ENCODE measurements around the gene TFPI.

Gene TFPI

GRCh38 chr2:187502467-187502866 lies 51.8 kb downstream of the TFPI start:
- H3K4me1 ChIP-seq (ENCODE audit: control insufficient read depth, insufficient read depth, low read length): peaks cover 47% of the 10 kb centered on the region
- no peaks in the 10 kb centered on the region for H3K27me3 ChIP-seq (ENCODE audit: control insufficient read depth, insufficient read depth, low read length)
- no peak overlapping the region for H3K9ac ChIP-seq (ENCODE audit: low read length)
- H3K4me3 ChIP-seq (ENCODE audit: low read depth, low read length): no peak overlapping the region
- H3K36me3 ChIP-seq (ENCODE audit: control insufficient read depth, insufficient read depth, low read length): no peaks in the 10 kb centered on the region
- H3K9me3 ChIP-seq (ENCODE audit: control insufficient read depth, insufficient read depth, low read depth, low read length): 0 out of 2 replicates have a peak, but pooled peaks cover 4% of the 10 kb centered on the region
- no peak overlapping the region for H3K27ac ChIP-seq (ENCODE audit: low read depth, low read length)

- Histone ChIP-seq H3K4me3 (ENCODE audit: low read depth, low read length) (no peak overlapping the region), H3K4me1 (ENCODE audit: control insufficient read depth, insufficient read depth, low read length) (peaks cover 47% of the 10 kb centered on the region), H3K9ac (ENCODE audit: low read length) (no peak overlapping the region), H3K36me3 (ENCODE audit: control insufficient read depth, insufficient read depth, low read length) (no peaks in the 10 kb centered on the region), H3K27me3 (ENCODE audit: control insufficient read depth, insufficient read depth, low read length) (no peaks in the 10 kb centered on the region), H3K9me3 (ENCODE audit: control insufficient read depth, insufficient read depth, low read depth, low read length) (no peaks in the 10 kb centered on the region), H3K27ac (ENCODE audit: low read depth, low read length) (no peak overlapping the region)
These were observed 53.5 kb downstream of the TFPI start for GRCh38 chr2:187500585-187501359.

GRCh38 chr2:187499941-187500532 lies 54.2 kb downstream of the TFPI start:
- Histone ChIP-seq H3K27me3 (ENCODE audit: control insufficient read depth, insufficient read depth, low read length) (no peaks in the 10 kb centered on the region), H3K9me3 (ENCODE audit: control insufficient read depth, insufficient read depth, low read depth, low read length) (no peaks in the 10 kb centered on the region), H3K4me1 (ENCODE audit: control insufficient read depth, insufficient read depth, low read length) (peaks cover 44% of the 10 kb centered on the region), H3K4me3 (ENCODE audit: low read depth, low read length) (no peak overlapping the region), H3K27ac (ENCODE audit: low read depth, low read length) (no peak overlapping the region), H3K36me3 (ENCODE audit: control insufficient read depth, insufficient read depth, low read length) (no peaks in the 10 kb centered on the region), H3K9ac (ENCODE audit: low read length) (no peak overlapping the region)

GRCh38 chr2:187497858-187498463 lies 56.3 kb downstream of the TFPI start:
- peaks cover 16% of the 10 kb centered on the region for H3K9me3 ChIP-seq (ENCODE audit: control insufficient read depth, insufficient read depth, low read depth, low read length)
- H3K27ac ChIP-seq (ENCODE audit: low read depth, low read length): no peak overlapping the region
- H3K4me3 ChIP-seq (ENCODE audit: low read depth, low read length): no peak overlapping the region
- H3K27me3 ChIP-seq (ENCODE audit: control insufficient read depth, insufficient read depth, low read length): no peaks in the 10 kb centered on the region
- 0 out of 2 replicates have a peak, but pooled peaks cover 2% of the 10 kb centered on the region for H3K36me3 ChIP-seq (ENCODE audit: control insufficient read depth, insufficient read depth, low read length)
- no peak overlapping the region for H3K9ac ChIP-seq (ENCODE audit: low read length)
- H3K4me1 ChIP-seq (ENCODE audit: control insufficient read depth, insufficient read depth, low read length): peaks cover 26% of the 10 kb centered on the region

GRCh38 chr2:187497140-187497539 lies 57.1 kb downstream of the TFPI start:
- 0 out of 2 replicates have a peak, but pooled peaks cover 5% of the 10 kb centered on the region for H3K36me3 ChIP-seq (ENCODE audit: control insufficient read depth, insufficient read depth, low read length)
- no peaks in the 10 kb centered on the region for H3K27me3 ChIP-seq (ENCODE audit: control insufficient read depth, insufficient read depth, low read length)
- no peak overlapping the region for H3K27ac ChIP-seq (ENCODE audit: low read depth, low read length)
- peaks cover 18% of the 10 kb centered on the region for H3K4me1 ChIP-seq (ENCODE audit: control insufficient read depth, insufficient read depth, low read length)
- no peak overlapping the region for H3K9ac ChIP-seq (ENCODE audit: low read length)
- H3K9me3 ChIP-seq (ENCODE audit: control insufficient read depth, insufficient read depth, low read depth, low read length): peaks cover 22% of the 10 kb centered on the region
- no peak overlapping the region for H3K4me3 ChIP-seq (ENCODE audit: low read depth, low read length)

- H3K4me3 ChIP-seq (ENCODE audit: low read depth, low read length): no peak overlapping the region
- peaks cover 28% of the 10 kb centered on the region for H3K9me3 ChIP-seq (ENCODE audit: control insufficient read depth, insufficient read depth, low read depth, low read length)
- no peaks in the 10 kb centered on the region for H3K27me3 ChIP-seq (ENCODE audit: control insufficient read depth, insufficient read depth, low read length)
- peaks cover 3% of the 10 kb centered on the region; the same call in 1 of the 2 replicates for H3K4me1 ChIP-seq (ENCODE audit: control insufficient read depth, insufficient read depth, low read length)
- 0 out of 2 replicates have a peak, but pooled peaks cover 5% of the 10 kb centered on the region for H3K36me3 ChIP-seq (ENCODE audit: control insufficient read depth, insufficient read depth, low read length)
- no peak overlapping the region for H3K27ac ChIP-seq (ENCODE audit: low read depth, low read length)
- no peak overlapping the region for H3K9ac ChIP-seq (ENCODE audit: low read length)
These were observed 58.9 kb downstream of the TFPI start for GRCh38 chr2:187495324-187495723.

GRCh38 chr2:187493877-187494568 lies 60.2 kb downstream of the TFPI start:
- H3K4me3 ChIP-seq (ENCODE audit: low read depth, low read length): no peak overlapping the region
- no peaks in the 10 kb centered on the region for H3K4me1 ChIP-seq (ENCODE audit: control insufficient read depth, insufficient read depth, low read length)
- no peak overlapping the region for H3K27ac ChIP-seq (ENCODE audit: low read depth, low read length)
- no peaks in the 10 kb centered on the region for H3K27me3 ChIP-seq (ENCODE audit: control insufficient read depth, insufficient read depth, low read length)
- H3K36me3 ChIP-seq (ENCODE audit: control insufficient read depth, insufficient read depth, low read length): 0 out of 2 replicates have a peak, but pooled peaks cover 5% of the 10 kb centered on the region
- peaks cover 28% of the 10 kb centered on the region for H3K9me3 ChIP-seq (ENCODE audit: control insufficient read depth, insufficient read depth, low read depth, low read length)
- H3K9ac ChIP-seq (ENCODE audit: low read length): no peak overlapping the region

GRCh38 chr2:187493180-187493579 lies 61.1 kb downstream of the TFPI start:
- H3K9ac ChIP-seq (ENCODE audit: low read length): no peak overlapping the region
- H3K9me3 ChIP-seq (ENCODE audit: control insufficient read depth, insufficient read depth, low read depth, low read length): peaks cover 28% of the 10 kb centered on the region
- H3K4me1 ChIP-seq (ENCODE audit: control insufficient read depth, insufficient read depth, low read length): no peaks in the 10 kb centered on the region
- no peaks in the 10 kb centered on the region for H3K27me3 ChIP-seq (ENCODE audit: control insufficient read depth, insufficient read depth, low read length)
- H3K27ac ChIP-seq (ENCODE audit: low read depth, low read length): no peak overlapping the region
- no peak overlapping the region for H3K4me3 ChIP-seq (ENCODE audit: low read depth, low read length)
- H3K36me3 ChIP-seq (ENCODE audit: control insufficient read depth, insufficient read depth, low read length): 0 out of 2 replicates have a peak, but pooled peaks cover 5% of the 10 kb centered on the region

GRCh38 chr2:187486241-187486640 lies 68.0 kb downstream of the TFPI start:
- no peaks in the 10 kb centered on the region for H3K27me3 ChIP-seq (ENCODE audit: control insufficient read depth, insufficient read depth, low read length)
- H3K9ac ChIP-seq (ENCODE audit: low read length): no peak overlapping the region
- no peak overlapping the region for H3K4me3 ChIP-seq (ENCODE audit: low read depth, low read length)

GRCh38 chr2:187485523-187485922 lies 68.7 kb downstream of the TFPI start:
- no peak overlapping the region for H3K9ac ChIP-seq (ENCODE audit: low read length)
- no peaks in the 10 kb centered on the region for H3K36me3 ChIP-seq (ENCODE audit: control insufficient read depth, insufficient read depth, low read length)
- H3K9me3 ChIP-seq (ENCODE audit: control insufficient read depth, insufficient read depth, low read depth, low read length): no peaks in the 10 kb centered on the region
- no peak overlapping the region for H3K4me3 ChIP-seq (ENCODE audit: low read depth, low read length)
- H3K27me3 ChIP-seq (ENCODE audit: control insufficient read depth, insufficient read depth, low read length): no peaks in the 10 kb centered on the region
- no peak overlapping the region for H3K27ac ChIP-seq (ENCODE audit: low read depth, low read length)
- H3K4me1 ChIP-seq (ENCODE audit: control insufficient read depth, insufficient read depth, low read length): no peaks in the 10 kb centered on the region

More at GRCh38 chr2:187486241-187486640, 68.0 kb downstream of the TFPI start:
- no peak overlapping the region for H3K27ac ChIP-seq (ENCODE audit: low read depth, low read length)
- no peaks in the 10 kb centered on the region for H3K4me1 ChIP-seq (ENCODE audit: control insufficient read depth, insufficient read depth, low read length)
- H3K36me3 ChIP-seq (ENCODE audit: control insufficient read depth, insufficient read depth, low read length): no peaks in the 10 kb centered on the region
- no peaks in the 10 kb centered on the region for H3K9me3 ChIP-seq (ENCODE audit: control insufficient read depth, insufficient read depth, low read depth, low read length)
